HG02759 (cell line): Measurements from ENCODE around the gene MYEF2.

Source experiments
- ATAC-seq: cut with Tn5 transposase; IDR thresholded peaks from one replicate; pipeline ENCODE4 v1.9.1; 2021; ENCODE audit warnings: mild to moderate bottlenecking, moderate library complexity; ENCODE audit not compliant: unreplicated experiment

The MYEF2 gene

DNA sequence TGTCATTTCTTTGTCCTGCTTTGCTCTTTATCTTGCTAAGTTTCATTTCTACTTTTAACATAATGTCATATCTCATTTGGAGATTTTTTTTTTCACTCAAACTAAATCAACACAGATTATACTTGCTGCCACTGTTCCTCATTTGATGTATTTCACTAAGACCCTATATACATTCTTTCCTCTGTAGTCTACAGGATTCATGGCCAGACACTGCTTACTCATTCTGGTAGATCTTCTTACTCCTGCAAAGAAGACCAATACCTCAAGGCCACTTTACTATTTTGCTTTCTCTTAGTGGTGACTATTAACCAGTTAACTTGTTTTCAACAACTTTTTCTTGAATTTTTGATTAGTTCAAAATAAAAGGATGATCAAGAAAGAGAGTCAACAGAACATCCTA, 30.7 kb downstream of the MYEF2 start:
- ATAC-seq = no peak

DNA sequence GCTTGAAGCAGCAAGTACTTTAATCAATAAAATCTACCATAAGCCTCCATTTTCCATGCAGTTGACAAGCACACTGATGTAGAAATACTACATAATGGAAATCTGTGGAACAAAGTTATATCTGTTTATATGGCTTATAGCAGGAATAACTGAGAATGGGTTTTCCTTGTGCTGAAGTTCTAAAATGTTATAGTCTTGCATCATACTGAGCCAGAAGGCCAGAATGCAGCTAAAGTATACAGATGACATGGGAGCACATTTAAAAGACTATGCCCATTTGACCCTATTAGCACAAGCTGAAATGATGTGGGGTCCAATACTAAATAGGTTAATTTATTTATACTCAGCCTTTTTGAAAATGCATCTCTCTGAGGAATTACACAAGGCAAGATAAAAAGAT, 32.2 kb downstream of the MYEF2 start:
- ATAC-seq = no peak

DNA sequence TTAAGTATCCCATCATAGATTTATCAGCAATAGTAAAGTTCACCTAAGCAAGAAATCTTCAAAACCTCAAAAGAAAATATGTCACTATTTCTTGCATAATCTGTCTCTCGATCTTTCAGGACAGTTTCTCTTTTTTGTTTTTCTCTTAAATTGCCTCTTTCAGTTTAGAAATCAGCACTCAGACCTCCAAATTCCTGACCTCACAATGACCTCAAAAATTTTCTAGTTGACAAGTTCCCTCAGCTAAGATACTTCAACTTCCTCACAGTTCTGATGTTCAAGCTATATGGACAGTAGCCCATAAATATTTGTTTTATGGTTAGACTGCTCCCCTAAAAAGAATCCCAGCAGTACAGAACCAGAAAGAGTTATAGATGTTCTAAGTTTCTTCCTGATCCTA, 33.2 kb downstream of the MYEF2 start:
- no peak for ATAC-seq

DNA sequence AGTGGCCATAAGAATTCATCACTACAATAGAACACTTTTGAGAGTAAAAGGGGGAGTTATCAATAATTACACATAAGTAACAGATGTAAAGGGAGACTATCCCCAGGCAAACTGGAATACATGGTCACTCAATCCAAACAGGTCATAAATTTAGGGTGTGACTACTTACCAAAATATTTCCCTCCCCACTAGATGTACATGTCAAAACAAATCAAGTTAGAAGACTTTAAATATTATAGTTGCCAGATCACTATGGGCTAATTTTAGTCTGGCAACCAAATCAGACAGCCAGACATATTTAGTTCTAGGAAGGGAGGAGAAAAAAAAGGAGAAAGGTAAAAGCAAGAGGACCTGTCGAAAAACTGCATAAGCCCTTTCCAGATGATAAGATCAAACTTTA, 34.2 kb downstream of the MYEF2 start:
- no peak for ATAC-seq

DNA sequence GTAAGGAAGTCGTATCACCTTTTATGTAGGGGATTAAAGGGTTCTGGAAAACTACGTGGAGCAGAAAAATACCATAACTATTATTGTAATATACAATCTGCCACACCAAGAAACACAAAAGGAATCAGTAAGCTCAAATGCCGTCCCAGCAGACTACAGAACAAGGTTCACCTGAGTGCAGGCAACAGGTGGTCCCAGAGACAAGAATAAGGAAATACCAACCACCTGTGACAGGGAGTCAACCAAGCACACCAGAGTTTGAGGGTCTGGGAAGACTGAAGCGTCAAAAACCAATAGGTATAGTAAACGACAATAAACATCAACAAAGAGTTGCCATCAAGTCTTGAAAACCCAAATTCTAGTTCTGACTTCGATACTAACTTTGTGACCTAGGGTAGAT, 45.2 kb downstream of the MYEF2 start:
- ATAC-seq = peak; percentile 19

DNA sequence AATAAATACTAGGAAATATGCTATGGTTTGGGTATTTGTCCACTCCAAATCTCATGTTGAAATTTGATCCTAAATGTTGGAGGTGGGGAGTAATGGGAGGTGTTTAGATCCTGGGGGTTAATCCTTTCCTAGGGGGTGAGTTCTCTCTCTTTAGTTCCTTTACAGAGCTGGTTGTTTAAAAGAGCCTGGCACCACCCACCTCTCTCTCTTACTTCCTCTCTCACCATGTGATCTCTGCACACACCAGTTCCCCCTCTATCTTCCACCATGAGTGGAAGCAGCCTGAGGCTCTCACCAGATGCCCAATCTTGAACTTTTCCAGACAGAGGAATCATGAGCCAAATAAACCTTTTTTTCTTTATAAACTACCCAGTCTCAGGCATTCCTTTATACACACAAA, 46.8 kb downstream of the MYEF2 start:
- no peak for ATAC-seq

DNA sequence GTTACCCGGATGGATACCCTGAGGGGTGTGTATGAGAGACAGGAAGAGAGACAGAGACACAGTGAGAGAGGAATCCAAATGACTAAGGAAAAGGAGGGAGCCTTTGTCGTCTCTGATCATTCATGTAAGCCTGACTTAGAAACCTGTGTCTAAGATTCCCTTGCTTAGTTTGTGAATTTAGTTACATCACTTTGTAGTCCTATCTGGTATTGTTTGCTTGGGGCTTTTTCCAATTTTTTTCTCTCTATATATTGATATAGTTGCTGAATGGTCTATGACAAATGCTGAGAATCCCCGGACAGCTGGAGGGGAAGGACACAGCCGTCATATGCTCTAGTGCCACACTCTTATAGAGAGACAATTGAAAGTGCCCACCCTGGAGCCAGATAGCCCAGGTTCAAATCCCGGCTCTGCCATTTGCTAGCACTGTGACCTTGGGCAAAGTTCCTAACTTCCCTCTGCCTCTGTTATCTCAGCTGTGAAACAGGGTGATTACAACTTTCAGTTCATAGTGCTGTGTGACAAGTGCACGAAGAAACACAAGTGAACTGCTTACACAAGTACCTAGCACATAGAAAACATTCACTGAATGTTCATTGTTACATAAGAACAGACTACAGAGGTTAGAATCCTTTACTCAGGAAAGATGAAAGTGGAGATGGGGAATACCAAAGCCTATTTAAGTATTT, 51.3 kb downstream of the MYEF2 start:
- ATAC-seq = no peak

DNA sequence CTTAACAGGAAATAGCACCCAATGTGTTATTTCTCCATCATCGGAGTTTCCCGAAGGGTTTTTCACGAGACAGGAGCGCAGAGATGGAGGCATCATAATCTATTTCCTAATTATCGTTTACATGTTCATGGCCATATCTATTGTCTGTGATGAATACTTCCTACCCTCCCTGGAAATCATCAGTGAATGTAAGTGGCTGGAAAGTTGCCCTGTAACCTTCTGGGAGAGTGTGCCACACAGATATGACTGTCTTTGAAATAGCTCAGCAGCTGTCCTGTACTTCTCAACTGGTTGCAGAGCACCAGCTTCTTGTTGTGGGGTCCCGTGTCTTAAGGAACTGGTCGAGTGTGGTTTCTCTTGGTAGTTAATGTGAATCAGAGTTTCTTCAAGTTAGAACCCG, 56.2 kb downstream of the MYEF2 start:
- ATAC-seq = no peak

DNA sequence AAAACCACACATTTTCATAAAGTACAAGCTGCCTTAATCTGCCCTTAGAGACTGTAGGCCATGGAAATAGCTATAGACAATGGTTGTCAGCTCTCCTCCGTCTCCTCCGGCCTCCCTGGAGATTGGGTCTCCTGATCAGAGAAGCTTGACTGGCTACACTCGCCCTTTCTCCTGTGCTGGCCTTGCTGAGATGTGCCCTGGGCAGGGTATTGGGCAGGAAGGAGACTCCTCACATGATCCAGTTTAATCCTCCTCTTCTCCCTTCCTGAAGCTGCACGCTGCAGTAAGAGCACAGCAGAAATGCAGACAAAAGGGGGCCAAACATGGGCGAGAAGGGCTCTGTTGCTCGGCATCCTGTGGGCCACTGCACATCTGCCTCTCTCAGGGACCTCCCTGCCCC, 57.4 kb downstream of the MYEF2 start, which contains the start of gene SLC24A5:
Gene SLC24A5 (plus strand): TSS at position 246 of the 400 bp plus-strand sequence. CDS start 55 bp downstream, at position 301.
- no peak for ATAC-seq

DNA sequence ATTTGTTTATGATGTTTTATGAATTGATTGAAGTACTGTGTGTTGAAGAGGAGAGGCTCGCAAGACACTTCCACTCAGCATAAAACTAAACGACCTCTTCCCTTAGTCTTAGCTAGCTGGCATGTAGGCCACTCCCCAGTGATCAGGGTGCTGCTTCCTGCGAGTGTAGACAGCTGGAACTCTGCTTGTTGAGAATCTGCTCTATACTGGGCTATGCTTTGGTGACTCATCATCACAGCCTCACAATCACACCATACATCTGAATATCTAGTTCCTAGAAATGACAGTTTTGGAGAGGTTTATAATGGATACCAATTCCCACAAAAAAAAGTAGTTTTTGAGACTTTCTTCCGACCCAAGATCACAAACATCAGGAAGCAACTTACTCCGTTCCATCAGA, 58.8 kb downstream of the MYEF2 start:
- no peak for ATAC-seq

DNA sequence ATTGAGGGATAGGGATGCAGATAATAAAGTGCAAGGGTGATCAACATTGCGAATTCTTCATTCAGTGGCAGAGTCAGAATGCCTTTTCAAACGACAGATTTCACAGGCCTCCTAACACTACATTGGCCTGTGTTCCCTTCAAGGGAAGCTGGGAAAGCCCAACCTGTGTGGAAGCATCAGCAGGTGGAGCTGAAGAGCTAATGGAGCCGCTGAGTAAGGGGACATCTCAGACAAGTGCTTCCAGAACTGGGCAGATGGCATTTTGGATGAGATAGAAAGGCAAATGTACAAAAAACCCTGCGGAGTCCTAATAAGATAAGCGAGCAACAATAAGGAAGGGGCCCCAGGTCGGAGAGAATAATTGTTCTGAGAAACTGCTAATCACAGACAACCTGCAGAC, 65.9 kb downstream of the MYEF2 start:
- no peak for ATAC-seq

DNA sequence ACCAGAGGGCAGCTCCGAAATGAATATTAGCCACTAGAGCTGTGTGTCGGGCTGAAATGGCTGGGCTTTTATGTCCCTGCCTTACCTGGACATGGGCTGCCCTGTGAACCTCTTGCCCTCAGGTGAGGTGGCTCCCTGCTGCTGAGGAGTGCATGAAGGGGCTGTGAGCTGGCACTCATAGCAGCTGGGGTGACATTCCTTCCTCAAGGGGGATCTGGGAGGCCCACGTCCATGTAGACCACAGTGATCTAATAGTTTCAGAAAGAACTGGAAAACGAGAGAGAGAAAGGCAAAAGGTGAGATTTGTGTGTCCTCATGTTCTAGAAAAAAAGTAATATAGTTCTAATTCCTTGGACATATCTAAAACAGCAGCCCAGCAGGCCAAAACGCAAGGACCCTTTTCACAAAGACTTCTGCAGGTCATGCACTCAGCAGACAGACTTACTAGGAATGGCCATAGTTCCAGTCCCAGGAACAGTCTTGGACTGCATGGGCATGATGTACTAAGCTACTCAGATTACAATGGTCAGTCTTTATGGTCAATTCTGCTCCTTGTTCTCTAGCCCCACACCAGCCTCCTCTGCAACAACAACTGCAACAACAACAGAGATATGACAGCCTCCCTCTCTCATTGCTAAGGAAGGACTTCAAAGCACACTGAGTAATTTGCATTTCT, 68.1 kb downstream of the MYEF2 start:
- no peak for ATAC-seq

DNA sequence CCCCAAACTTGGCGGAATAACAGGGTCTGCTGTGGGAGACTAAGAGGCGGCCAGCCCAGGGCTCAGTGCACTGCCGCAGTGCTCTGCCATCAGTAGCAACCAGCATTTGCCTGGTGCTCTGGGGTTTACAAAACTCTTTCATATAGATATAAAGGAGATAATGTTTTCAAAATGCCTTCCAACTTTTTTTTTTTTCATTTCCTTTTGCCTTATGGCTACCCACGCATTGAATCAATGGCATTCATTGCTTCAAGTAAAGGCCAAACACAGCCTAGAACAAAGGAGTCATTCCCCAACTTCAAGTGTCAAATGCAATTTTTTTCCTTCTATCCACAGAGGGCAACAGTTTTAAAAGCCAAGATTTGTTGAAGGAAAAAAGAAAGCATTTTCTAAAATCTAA, 68.9 kb downstream of the MYEF2 start:
- no peak for ATAC-seq

DNA sequence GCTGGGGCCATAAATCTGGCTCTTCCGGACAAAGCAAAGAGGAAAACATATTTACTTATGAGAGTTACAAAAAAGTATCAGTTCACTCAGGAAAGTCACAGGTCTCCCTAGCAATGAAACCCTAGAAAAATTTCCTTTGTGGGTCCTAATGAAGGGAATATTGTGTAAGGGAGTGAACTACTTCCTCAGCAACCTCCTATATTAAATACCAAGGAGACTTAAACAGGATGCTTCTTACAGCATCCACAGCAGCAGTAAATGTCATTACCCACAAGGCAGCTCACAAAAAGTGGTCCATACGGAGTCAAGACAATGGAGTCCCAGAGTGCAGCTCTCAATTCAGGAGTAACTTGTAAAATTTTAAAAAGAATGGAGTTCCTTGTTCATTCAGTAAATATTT, 72.2 kb downstream of the MYEF2 start:
- no peak for ATAC-seq

DNA sequence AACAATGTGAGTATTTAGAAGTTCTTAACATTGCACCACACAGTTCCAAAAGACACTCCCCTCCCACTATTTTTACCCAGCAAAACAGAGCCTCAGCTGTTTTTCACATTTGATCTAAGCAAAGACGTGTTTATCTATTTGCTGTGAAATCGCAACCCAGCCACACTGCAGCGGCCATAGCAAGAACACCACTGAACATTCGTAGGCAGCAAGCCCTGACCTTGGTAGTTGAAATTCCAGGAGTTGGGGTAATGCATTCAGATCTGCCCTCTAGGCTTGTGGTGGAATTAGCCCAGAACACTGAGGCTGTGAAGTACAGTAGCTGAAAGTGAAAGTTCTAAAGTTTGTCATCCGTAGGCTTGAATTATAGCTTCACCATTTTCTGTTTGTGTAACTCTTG, 74.4 kb downstream of the MYEF2 start:
- ATAC-seq = no peak

DNA sequence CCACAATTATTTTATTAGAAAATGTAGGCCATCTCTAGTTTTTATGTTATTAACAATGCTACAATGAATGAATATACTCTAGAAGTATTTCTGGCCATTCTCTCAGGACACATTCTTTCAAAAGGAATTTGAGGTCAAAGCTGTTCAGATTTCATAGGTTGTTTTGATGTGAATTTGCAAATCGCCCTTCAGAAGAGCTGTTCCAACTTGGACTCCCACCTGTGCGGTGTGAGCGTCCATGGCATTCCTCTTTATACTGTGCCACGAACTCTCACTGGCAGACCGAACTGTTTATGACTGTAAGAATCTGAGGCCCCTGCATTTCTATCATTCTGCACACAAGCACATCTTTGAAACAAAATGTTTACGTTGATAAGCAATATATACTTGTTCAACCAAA, 75.9 kb downstream of the MYEF2 start:
- ATAC-seq = no peak

DNA sequence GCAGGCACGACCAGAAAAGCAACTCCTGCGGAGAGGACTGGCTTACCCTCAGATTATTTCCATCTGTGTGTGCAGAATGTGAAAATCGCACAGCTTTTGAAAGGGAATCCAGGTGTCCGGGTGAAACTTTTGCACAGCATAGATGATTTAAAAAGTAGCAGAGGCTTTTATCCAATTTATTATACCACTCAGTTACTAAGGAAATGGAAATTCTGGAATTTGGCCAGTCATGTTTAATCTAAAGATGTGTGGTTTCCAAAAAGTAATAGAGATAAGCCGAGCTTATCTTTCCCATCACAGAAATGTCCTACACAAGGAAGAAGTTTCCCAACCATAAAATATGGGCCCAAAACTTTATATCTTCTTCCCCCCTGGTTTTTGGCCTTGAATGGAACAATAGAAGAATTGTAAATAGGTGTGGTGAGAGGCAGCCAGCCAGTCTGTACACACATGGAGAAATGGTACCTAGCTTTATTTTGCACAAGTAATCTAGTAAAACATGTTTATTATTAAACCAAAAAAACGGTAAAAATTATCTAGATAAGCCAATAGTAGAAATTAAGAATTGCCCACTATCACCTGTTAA, 76.6 kb downstream of the MYEF2 start:
- ATAC-seq = no peak

DNA sequence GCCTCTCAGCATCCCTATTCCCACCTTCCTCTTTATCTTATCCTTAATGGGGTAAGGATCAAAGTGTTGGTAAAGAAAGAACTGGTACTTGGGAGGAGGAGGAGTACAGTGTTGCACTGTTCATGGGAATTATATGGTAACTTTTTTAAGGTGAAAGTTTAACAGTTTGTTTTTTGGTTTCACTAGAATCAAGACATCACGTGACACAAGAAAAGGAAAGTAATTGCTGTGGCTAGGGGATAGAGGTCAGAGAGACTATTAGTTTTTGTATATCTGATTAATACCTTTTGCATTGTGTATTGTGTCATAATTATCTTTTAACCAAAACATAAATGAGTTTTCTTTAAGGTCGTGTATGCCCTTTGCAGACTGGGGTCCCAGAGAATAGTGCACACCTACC, 80.8 kb downstream of the MYEF2 start:
- ATAC-seq = no peak

DNA sequence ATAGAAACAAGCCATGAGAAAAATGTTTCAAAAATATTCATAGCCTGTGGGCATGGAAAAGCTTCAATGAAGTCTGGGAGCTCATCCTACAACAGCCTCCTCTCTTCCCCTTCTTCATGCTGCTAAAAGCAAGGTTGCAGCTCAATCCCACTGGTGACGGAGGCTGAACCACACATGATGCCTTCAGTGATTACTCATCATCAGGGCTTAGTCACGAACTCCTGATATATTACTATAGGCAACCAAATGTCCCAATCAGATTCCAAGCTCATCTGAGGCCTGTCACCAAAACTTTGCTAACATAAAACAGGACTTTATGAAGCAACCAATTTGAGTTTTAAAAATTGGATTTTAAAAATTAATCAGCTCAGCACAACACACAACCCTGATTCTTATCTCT, 81.3 kb downstream of the MYEF2 start:
- no peak for ATAC-seq

DNA sequence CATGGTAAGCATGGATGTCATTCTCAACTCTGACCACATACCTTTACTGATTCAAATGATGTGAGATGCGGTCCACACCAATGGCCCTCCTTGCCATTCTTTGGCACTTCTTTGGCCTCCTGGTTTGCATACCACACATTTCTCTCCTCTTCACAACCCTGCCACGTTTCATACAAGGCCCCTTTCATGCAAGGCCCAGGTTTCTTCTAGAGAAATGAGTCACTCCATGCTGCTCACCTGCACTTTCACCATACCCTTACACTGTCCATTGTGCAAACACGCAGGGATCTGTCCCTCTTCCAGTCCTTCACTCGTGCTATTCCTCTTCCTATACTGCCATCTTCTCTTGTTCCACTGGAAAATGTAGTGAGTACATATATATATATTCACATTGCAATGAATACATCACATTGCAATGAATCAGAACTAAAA, 81.7 kb downstream of the MYEF2 start:
- ATAC-seq = peak; percentile 65

DNA sequence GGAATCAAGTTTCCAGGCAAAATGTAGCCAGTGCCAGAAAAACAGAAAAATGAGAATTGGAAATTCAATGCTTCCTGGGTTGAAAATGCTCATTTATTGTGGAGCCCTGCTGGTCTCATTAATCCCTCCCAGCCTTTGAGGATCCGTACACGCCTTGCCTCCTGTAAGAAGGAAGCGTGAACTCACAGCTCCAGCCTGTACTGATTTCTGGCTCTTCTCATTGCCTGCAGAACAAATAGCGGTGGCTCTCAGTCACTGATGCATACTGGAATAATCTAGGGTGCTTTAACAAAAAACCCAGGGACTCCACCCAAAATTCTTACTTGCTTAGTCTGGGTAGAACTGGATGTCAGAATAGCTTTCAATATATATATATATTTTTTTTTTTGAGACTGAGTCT, 86.6 kb downstream of the MYEF2 start:
- ATAC-seq = no peak

DNA sequence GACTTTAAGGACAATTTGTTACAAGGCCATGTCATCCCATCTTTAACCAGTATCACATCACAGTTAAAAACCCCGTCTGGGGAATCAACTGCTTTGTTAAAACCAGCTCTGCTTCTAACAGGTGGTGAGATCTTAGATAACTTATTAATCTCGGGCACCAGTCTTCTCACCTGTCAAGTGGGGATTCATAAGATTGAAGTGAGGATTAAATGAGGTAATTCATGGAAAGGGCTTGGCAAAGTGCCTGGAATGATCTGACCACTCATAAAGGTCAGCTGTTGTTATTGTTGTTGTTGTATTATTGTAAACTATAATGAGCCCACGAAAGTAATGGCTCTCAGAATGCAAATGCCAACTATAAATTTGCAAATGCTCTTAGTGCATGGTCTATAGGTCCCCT, 87.4 kb downstream of the MYEF2 start:
- no peak for ATAC-seq
